K562 (cell line): Measurements from ENCODE around the gene ZNF562. TPM values are rescaled to one million over a fixed set of nuclear protein-coding genes. Genes with fewer than 3 reads are reported as not detected.

Experiments used
- ARID2 ChIP-seq: fragments of 450-650 bp; IDR thresholded peaks from 2 replicates; pipeline ENCODE4 v1.6.1; 2017; ENCODE audit warnings: antibody characterized with exemption, mild to moderate bottlenecking
- BHLHE40 ChIP-seq: IDR thresholded peaks from 2 replicates; pipeline ENCODE4 v1.6.1; 2011; ENCODE audit warnings: low read length, improper control_type of control experiment
- CBFA2T2 ChIP-seq: fragments of 450-650 bp; conservative IDR thresholded peaks from 2 replicates; pipeline ENCODE4 v1.6.1; 2017; ENCODE audit warnings: mild to moderate bottlenecking
- KAT8 ChIP-seq: fragments of 450-650 bp; IDR thresholded peaks from 2 replicates; pipeline ENCODE4 v1.6.1; 2016; ENCODE audit warnings: low read depth, mild to moderate bottlenecking
- KLF1 ChIP-seq: fragments of 450-650 bp; IDR thresholded peaks from 2 replicates; pipeline ENCODE4 v1.6.1; 2016; ENCODE audit warnings: missing genetic modification characterization, missing compliant biosample characterization
- LEF1 ChIP-seq: fragments of 450-650 bp; IDR thresholded peaks from 2 replicates; pipeline ENCODE4 v1.6.1; 2016; ENCODE audit warnings: mild to moderate bottlenecking
- POLR2AphosphoS5 ChIP-seq: IDR thresholded peaks from 2 replicates; pipeline ENCODE4 v1.6.1; 2011; ENCODE audit warnings: mild to moderate bottlenecking, low read depth, low read length, moderate library complexity; ENCODE audit not compliant: control insufficient read depth, insufficient read depth
- ZNF431 ChIP-seq: sonication (generic); formaldehyde crosslinking; IDR thresholded peaks from 2 replicates; pipeline ENCODE4 v1.8.0; 2022; ENCODE audit warnings: mild to moderate bottlenecking, missing genetic modification reagents
- ZNF707 ChIP-seq: fragments of 250-450 bp; sonication (Bioruptor Pico); conservative IDR thresholded peaks from 2 replicates; pipeline ENCODE4 v1.8.0; 2022; ENCODE audit warnings: inconsistent platforms, mild to moderate bottlenecking, moderate library complexity
- polyA plus RNA-seq, 8 experiments: library from polyadenylated mRNA; depleted of rRNA in 4 of 8; stranded (reverse) in 5 of 8; unstranded in 3 of 8; fragments of >200 nt; fragmentation: Nextera tagmentation in 2 of 8; fragmentation: Illumina TruSeq in 1 of 8; extraction: Ambion mirVana in 2 of 8; extraction: Trizol in 1 of 8; gene quantifications; 2 replicates each; pipeline versions ENCODE4 v1.2.1 to v1.2.3, GENCODE V29; 2011 to 2014; ENCODE audit warnings: inconsistent platforms in 1 of 8, missing spikeins in 1 of 8
- total RNA-seq, 7 experiments: library from RNA; depleted of rRNA in 6 of 7; stranded (reverse); fragments of >200 nt in 6 of 7; fragmentation: Illumina TruSeq in 2 of 7; extraction: Trizol in 2 of 7; gene quantifications; 2 replicates each; pipeline versions ENCODE4 v1.2.1 to v1.2.3, GENCODE V29; 2011 to 2021; ENCODE audit warnings: low replicate concordance in 1 of 7
- TF ChIP-seq, protein P1 (sequence below): fragments of 450-650 bp; formaldehyde crosslinking; IDR thresholded peaks from 2 replicates; pipeline ENCODE4 v1.4.0; 2020; ENCODE audit warnings: mild to moderate bottlenecking, moderate library complexity
- TF ChIP-seq, protein P2 (sequence below): sonication (generic); formaldehyde crosslinking; IDR thresholded peaks from 2 replicates; pipeline ENCODE4 v1.8.0; 2023; ENCODE audit warnings: mild to moderate bottlenecking, missing genetic modification reagents
- TF ChIP-seq, protein P3 (sequence below), 2 experiments: fragments of 450-650 bp in 1 of 2; sonication (generic) in 1 of 2; formaldehyde crosslinking; conservative IDR thresholded peaks; 2 replicates each; pipeline versions ENCODE4 v1.4.0 to v1.8.1; 2020 to 2022; ENCODE audit warnings: mild to moderate bottlenecking in 1 of 2, missing genetic modification reagents in 1 of 2
- TF ChIP-seq, protein P4 (sequence below): fragments of 200-800 bp; sonication (Bioruptor generic); IDR thresholded peaks from 2 replicates; pipeline ENCODE4 v1.6.1; 2016; ENCODE audit warnings: missing genetic modification characterization, missing compliant biosample characterization
- TF ChIP-seq, protein P5 (sequence below): fragments of 450-650 bp; IDR thresholded peaks from 2 replicates; pipeline ENCODE4 v1.6.1; 2016; ENCODE audit warnings: borderline replicate concordance

The ZNF562 gene
- total and polyA plus RNA-seq, 9 of the 15 experiments (the other 6 are each of a cell fraction or from before 2014, with no cell fraction given) = 11.8 to 46.9 (median 20.8) TPM

DNA sequence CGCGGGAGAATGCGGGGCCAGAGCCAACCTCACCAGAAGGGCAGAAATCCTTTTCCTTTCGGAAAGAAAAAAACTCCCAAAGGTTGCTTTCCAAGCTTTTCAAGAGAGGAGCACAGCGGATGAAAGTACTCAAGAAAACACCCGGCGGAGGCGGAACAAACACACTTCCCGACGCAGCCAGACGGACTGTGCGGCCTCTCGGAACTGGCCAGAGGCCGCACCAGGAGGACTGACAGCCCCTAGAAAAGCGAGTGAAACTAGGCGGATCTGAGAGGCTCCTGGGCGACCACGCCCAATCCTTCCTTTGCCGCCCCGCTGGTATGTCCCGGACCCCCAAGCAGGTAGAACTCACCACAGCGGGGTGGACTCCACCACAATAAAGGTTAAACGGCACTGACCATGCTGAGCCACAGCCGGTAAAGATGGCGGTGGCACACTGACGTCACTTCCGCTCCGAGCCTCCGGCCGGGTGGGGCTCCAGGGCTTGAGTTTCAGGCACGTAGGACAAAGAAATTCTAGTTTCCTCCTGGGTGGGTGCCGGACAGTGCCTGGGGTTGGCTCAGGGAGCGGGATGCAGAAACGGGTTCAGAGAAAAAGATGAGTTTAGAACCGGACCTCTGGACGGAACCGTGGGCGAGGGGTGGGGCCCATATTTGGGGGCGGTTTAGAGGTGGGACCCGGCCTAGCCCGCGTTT lies at the start of gene ZNF562 (continued):
- TF ChIP-seq, protein P1, sequence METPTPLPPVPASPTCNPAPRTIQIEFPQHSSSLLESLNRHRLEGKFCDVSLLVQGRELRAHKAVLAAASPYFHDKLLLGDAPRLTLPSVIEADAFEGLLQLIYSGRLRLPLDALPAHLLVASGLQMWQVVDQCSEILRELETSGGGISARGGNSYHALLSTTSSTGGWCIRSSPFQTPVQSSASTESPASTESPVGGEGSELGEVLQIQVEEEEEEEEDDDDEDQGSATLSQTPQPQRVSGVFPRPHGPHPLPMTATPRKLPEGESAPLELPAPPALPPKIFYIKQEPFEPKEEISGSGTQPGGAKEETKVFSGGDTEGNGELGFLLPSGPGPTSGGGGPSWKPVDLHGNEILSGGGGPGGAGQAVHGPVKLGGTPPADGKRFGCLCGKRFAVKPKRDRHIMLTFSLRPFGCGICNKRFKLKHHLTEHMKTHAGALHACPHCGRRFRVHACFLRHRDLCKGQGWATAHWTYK (CRISPR knock-in tag) = 0 out of 2 replicates have a peak, but pooled peaks have one; percentile 41
- TF ChIP-seq, protein P2, sequence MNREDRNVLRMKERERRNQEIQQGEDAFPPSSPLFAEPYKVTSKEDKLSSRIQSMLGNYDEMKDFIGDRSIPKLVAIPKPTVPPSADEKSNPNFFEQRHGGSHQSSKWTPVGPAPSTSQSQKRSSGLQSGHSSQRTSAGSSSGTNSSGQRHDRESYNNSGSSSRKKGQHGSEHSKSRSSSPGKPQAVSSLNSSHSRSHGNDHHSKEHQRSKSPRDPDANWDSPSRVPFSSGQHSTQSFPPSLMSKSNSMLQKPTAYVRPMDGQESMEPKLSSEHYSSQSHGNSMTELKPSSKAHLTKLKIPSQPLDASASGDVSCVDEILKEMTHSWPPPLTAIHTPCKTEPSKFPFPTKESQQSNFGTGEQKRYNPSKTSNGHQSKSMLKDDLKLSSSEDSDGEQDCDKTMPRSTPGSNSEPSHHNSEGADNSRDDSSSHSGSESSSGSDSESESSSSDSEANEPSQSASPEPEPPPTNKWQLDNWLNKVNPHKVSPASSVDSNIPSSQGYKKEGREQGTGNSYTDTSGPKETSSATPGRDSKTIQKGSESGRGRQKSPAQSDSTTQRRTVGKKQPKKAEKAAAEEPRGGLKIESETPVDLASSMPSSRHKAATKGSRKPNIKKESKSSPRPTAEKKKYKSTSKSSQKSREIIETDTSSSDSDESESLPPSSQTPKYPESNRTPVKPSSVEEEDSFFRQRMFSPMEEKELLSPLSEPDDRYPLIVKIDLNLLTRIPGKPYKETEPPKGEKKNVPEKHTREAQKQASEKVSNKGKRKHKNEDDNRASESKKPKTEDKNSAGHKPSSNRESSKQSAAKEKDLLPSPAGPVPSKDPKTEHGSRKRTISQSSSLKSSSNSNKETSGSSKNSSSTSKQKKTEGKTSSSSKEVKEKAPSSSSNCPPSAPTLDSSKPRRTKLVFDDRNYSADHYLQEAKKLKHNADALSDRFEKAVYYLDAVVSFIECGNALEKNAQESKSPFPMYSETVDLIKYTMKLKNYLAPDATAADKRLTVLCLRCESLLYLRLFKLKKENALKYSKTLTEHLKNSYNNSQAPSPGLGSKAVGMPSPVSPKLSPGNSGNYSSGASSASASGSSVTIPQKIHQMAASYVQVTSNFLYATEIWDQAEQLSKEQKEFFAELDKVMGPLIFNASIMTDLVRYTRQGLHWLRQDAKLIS (CRISPR knock-in tag) = peak; percentile 64
- TF ChIP-seq LEF1 = peak; percentile 24; the same call in 1 of the 2 replicates
- peak; percentile 62; the same call in 1 of the 2 replicates for TF ChIP-seq POLR2AphosphoS5
- TF ChIP-seq CBFA2T2 = no peak
- no peak for TF ChIP-seq BHLHE40
- no peak for TF ChIP-seq ARID2
- TF ChIP-seq, protein P3, sequence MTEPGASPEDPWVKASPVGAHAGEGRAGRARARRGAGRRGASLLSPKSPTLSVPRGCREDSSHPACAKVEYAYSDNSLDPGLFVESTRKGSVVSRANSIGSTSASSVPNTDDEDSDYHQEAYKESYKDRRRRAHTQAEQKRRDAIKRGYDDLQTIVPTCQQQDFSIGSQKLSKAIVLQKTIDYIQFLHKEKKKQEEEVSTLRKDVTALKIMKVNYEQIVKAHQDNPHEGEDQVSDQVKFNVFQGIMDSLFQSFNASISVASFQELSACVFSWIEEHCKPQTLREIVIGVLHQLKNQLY (CRISPR knock-in tag; conservative IDR thresholded peaks at IDR 0.05) = no peak
- no peak for TF ChIP-seq ZNF707 (CRISPR knock-in tag)
- peak; percentile 83 for TF ChIP-seq KLF1 (tag)
- TF ChIP-seq, protein P4, sequence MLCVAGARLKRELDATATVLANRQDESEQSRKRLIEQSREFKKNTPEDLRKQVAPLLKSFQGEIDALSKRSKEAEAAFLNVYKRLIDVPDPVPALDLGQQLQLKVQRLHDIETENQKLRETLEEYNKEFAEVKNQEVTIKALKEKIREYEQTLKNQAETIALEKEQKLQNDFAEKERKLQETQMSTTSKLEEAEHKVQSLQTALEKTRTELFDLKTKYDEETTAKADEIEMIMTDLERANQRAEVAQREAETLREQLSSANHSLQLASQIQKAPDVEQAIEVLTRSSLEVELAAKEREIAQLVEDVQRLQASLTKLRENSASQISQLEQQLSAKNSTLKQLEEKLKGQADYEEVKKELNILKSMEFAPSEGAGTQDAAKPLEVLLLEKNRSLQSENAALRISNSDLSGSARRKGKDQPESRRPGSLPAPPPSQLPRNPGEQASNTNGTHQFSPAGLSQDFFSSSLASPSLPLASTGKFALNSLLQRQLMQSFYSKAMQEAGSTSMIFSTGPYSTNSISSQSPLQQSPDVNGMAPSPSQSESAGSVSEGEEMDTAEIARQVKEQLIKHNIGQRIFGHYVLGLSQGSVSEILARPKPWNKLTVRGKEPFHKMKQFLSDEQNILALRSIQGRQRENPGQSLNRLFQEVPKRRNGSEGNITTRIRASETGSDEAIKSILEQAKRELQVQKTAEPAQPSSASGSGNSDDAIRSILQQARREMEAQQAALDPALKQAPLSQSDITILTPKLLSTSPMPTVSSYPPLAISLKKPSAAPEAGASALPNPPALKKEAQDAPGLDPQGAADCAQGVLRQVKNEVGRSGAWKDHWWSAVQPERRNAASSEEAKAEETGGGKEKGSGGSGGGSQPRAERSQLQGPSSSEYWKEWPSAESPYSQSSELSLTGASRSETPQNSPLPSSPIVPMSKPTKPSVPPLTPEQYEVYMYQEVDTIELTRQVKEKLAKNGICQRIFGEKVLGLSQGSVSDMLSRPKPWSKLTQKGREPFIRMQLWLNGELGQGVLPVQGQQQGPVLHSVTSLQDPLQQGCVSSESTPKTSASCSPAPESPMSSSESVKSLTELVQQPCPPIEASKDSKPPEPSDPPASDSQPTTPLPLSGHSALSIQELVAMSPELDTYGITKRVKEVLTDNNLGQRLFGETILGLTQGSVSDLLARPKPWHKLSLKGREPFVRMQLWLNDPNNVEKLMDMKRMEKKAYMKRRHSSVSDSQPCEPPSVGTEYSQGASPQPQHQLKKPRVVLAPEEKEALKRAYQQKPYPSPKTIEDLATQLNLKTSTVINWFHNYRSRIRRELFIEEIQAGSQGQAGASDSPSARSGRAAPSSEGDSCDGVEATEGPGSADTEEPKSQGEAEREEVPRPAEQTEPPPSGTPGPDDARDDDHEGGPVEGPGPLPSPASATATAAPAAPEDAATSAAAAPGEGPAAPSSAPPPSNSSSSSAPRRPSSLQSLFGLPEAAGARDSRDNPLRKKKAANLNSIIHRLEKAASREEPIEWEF (CRISPR knock-in tag) = no peak
- no peak for TF ChIP-seq KAT8
- 0 out of 2 replicates have a peak, but pooled peaks have one; percentile 23 for TF ChIP-seq ZNF431 (CRISPR knock-in tag)
- TF ChIP-seq, protein P5, sequence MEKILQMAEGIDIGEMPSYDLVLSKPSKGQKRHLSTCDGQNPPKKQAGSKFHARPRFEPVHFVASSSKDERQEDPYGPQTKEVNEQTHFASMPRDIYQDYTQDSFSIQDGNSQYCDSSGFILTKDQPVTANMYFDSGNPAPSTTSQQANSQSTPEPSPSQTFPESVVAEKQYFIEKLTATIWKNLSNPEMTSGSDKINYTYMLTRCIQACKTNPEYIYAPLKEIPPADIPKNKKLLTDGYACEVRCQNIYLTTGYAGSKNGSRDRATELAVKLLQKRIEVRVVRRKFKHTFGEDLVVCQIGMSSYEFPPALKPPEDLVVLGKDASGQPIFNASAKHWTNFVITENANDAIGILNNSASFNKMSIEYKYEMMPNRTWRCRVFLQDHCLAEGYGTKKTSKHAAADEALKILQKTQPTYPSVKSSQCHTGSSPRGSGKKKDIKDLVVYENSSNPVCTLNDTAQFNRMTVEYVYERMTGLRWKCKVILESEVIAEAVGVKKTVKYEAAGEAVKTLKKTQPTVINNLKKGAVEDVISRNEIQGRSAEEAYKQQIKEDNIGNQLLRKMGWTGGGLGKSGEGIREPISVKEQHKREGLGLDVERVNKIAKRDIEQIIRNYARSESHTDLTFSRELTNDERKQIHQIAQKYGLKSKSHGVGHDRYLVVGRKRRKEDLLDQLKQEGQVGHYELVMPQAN = peak; percentile 90; the same call in 1 of the 2 replicates
